K562 (cell line): ENCODE measurements around the gene FTH1. TPM values are rescaled to one million over a fixed set of nuclear protein-coding genes. Genes with fewer than 3 reads are reported as not detected.

Source experiments
- ASH1L ChIP-seq: fragments of 450-650 bp; IDR thresholded peaks from 2 replicates; pipeline ENCODE4 v1.6.1; 2018; ENCODE audit warnings: borderline replicate concordance, mild to moderate bottlenecking, low read depth; ENCODE audit not compliant: partially characterized antibody
- BCOR ChIP-seq: fragments of 450-650 bp; IDR thresholded peaks from 2 replicates; pipeline ENCODE4 v1.6.1; 2016
- ELF2 ChIP-seq: fragments of 250-450 bp; sonication (Bioruptor Pico); IDR thresholded peaks from 2 replicates; pipeline ENCODE4 v1.5.0; 2021; ENCODE audit warnings: mild to moderate bottlenecking
- HES1 ChIP-seq: fragments of 450-650 bp; IDR thresholded peaks from 2 replicates; pipeline ENCODE4 v1.6.1; 2016; ENCODE audit warnings: low read depth, mild to moderate bottlenecking, moderate library complexity
- HNRNPLL ChIP-seq: fragments of 200-400 bp; formaldehyde crosslinking; IDR thresholded peaks from 2 replicates; pipeline ENCODE4 v1.6.1; 2017; ENCODE audit warnings: low read length, low read depth, mild to moderate bottlenecking; ENCODE audit not compliant: poor library complexity, severe bottlenecking
- LCOR ChIP-seq: sonication (generic); formaldehyde crosslinking; IDR thresholded peaks from 2 replicates; pipeline ENCODE4 v1.8.0; 2022; ENCODE audit warnings: mild to moderate bottlenecking, missing genetic modification reagents
- MECOM ChIP-seq: fragments of 250-450 bp; sonication (Bioruptor Pico); IDR thresholded peaks from 2 replicates; pipeline ENCODE4 v1.8.0; 2022; ENCODE audit warnings: inconsistent platforms
- PATZ1 ChIP-seq: fragments of 250-450 bp; sonication (Bioruptor Pico); IDR thresholded peaks from 2 replicates; pipeline ENCODE4 v1.5.0; 2020; ENCODE audit warnings: mild to moderate bottlenecking, borderline replicate concordance
- RFX5 ChIP-seq: IDR thresholded peaks from 2 replicates; pipeline ENCODE4 v1.6.1; 2011; ENCODE audit warnings: low read depth, mild to moderate bottlenecking, improper control_type of control experiment, low read length
- SAP30 ChIP-seq: fragments of 200-600 bp; sonication (generic); IDR thresholded peaks from 2 replicates; pipeline ENCODE4 v1.6.1; 2012; ENCODE audit warnings: borderline replicate concordance, low read depth, mild to moderate bottlenecking, moderate library complexity, low read length, control low read depth, inconsistent platforms; ENCODE audit not compliant: insufficient read depth, poor library complexity, severe bottlenecking
- TAF7 ChIP-seq: fragments of 450-650 bp; IDR thresholded peaks from 2 replicates; pipeline ENCODE4 v1.6.1; 2016; ENCODE audit warnings: missing genetic modification characterization, missing compliant biosample characterization
- TBP ChIP-seq: optimal IDR thresholded peaks from 2 replicates; pipeline ENCODE3; 2011; ENCODE audit warnings: low read depth, low read length, improper control_type of control experiment
- TFE3 ChIP-seq: fragments of 450-650 bp; formaldehyde crosslinking; IDR thresholded peaks from 2 replicates; pipeline ENCODE4 v1.4.0; 2020; ENCODE audit warnings: mild to moderate bottlenecking, mixed read lengths
- ZBTB49 ChIP-seq: sonication (generic); formaldehyde crosslinking; IDR thresholded peaks from 2 replicates; pipeline ENCODE4 v1.8.0; 2022; ENCODE audit warnings: missing genetic modification reagents, mild to moderate bottlenecking, borderline replicate concordance
- ZNF124 ChIP-seq: sonication (generic); formaldehyde crosslinking; IDR thresholded peaks from 2 replicates; pipeline ENCODE4 v1.8.1; 2022; ENCODE audit warnings: missing genetic modification reagents
- ZNF274 ChIP-seq: IDR thresholded peaks from 2 replicates; pipeline ENCODE4 v1.6.1; 2011; ENCODE audit warnings: low read depth, mild to moderate bottlenecking, low read length, moderate library complexity, borderline replicate concordance
- polyA plus RNA-seq, 8 experiments: library from polyadenylated mRNA; depleted of rRNA in 4 of 8; stranded (reverse) in 5 of 8; unstranded in 3 of 8; fragments of >200 nt; fragmentation: Nextera tagmentation in 2 of 8; fragmentation: Illumina TruSeq in 1 of 8; extraction: Ambion mirVana in 2 of 8; extraction: Trizol in 1 of 8; gene quantifications; 2 replicates each; pipeline versions ENCODE4 v1.2.1 to v1.2.3, GENCODE V29; 2011 to 2014; ENCODE audit warnings: inconsistent platforms in 1 of 8, missing spikeins in 1 of 8
- total RNA-seq, 7 experiments: library from RNA; depleted of rRNA in 6 of 7; stranded (reverse); fragments of >200 nt in 6 of 7; fragmentation: Illumina TruSeq in 2 of 7; extraction: Trizol in 2 of 7; gene quantifications; 2 replicates each; pipeline versions ENCODE4 v1.2.1 to v1.2.3, GENCODE V29; 2011 to 2021; ENCODE audit warnings: low replicate concordance in 1 of 7
- TF ChIP-seq, protein P1 (sequence below), 2 experiments: fragments of 450-650 bp; conservative IDR thresholded peaks; 2 replicates each; pipeline ENCODE4 v1.6.1; 2017; ENCODE audit warnings: mild to moderate bottlenecking in 2 of 2, moderate library complexity in 2 of 2

The FTH1 gene
- total and polyA plus RNA-seq, 9 of the 15 experiments (the other 6 are each of a cell fraction or from before 2014, with no cell fraction given) = 370 to 3,146 (median 802) TPM

DNA sequence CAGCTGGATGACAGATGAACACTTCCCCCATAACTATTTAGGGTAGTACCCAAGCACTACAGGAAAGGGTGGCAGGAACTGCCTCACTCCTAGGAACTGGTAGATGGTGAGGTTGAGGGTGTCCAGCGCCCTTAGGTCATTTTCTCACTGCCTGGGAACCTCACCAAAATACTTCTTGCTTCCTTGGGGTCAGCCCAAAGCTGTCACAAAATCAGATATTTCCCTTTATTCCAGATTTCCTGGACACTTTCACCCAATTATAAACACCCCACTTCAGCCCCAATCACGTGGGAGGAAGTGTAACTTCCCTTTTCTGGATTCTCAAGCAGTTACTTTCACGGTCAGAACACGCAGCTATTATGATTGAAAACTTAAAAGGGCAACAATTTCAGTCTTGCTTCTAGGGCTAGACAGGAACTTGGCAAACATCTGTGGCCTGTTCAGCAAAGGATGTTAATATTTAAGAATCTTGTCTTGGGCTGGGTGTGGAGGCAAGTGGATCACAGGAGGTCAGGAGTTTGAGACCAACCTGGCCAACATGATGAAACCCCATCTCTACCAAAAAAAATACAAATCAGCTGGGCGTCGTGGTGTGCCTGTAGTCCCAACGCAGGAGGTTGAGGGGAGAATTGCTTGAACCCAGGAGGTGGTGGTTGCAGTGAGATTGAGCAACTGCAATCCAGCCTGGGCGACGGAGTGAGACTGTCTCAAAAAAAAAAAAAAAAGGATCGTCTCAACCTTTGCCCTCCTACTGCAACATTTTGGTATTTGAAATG lies 4.0 kb downstream of the FTH1 start (continued):
- TF ChIP-seq TFE3 (CRISPR knock-in tag) = peak; percentile 39; the same call in 1 of the 2 replicates
- TF ChIP-seq TAF7 = no peak
- peak; percentile 65 for TF ChIP-seq LCOR (CRISPR knock-in tag)
- TF ChIP-seq TBP = no peak
- no peak for TF ChIP-seq RFX5
- TF ChIP-seq, protein P1, sequence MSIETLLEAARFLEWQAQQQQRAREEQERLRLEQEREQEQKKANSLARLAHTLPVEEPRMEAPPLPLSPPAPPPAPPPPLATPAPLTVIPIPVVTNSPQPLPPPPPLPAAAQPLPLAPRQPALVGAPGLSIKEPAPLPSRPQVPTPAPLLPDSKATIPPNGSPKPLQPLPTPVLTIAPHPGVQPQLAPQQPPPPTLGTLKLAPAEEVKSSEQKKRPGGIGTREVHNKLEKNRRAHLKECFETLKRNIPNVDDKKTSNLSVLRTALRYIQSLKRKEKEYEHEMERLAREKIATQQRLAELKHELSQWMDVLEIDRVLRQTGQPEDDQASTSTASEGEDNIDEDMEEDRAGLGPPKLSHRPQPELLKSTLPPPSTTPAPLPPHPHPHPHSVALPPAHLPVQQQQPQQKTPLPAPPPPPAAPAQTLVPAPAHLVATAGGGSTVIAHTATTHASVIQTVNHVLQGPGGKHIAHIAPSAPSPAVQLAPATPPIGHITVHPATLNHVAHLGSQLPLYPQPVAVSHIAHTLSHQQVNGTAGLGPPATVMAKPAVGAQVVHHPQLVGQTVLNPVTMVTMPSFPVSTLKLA (conservative IDR thresholded peaks at IDR 0.05) = peak; percentile 62 to 65; a peak in 3 of 4 replicates
- TF ChIP-seq ZNF274 = no peak
- peak; percentile 29; the same call in 1 of the 2 replicates for TF ChIP-seq HES1
- no peak; the same call in 1 of the 2 replicates for TF ChIP-seq MECOM (CRISPR knock-in tag)
- TF ChIP-seq SAP30 = no peak
- peak; percentile 76; the same call in 1 of the 2 replicates for TF ChIP-seq ELF2 (CRISPR knock-in tag)
- no peak for TF ChIP-seq ZBTB49 (CRISPR knock-in tag)
- peak; percentile 10 for TF ChIP-seq ASH1L
- no peak for TF ChIP-seq HNRNPLL
- TF ChIP-seq ZNF124 (CRISPR knock-in tag) = no peak
- peak; percentile 23 for TF ChIP-seq PATZ1 (CRISPR knock-in tag)
- TF ChIP-seq BCOR = no peak
